GM18520 (cell line): Measurements from ENCODE around the gene GRIP1.

Experiments
- ATAC-seq: cut with Tn5 transposase; IDR thresholded peaks from one replicate; pipeline ENCODE4 v1.9.1; 2021; ENCODE audit not compliant: unreplicated experiment

GRIP1 gene

GRCh38 chr12:66692986-66693385, 14.1 kb upstream of the GRIP1 start:
- no peak for ATAC-seq

GRCh38 chr12:66692170-66692569, 13.3 kb upstream of the GRIP1 start:
- ATAC-seq: no peak

GRCh38 chr12:66688846-66689439, 10.1 kb upstream of the GRIP1 start:
- no peak for ATAC-seq

GRCh38 chr12:66684222-66684621, 5.3 kb upstream of the GRIP1 start:
- ATAC-seq: no peak

- no peak for ATAC-seq
These were observed 4.9 kb upstream of the GRIP1 start for GRCh38 chr12:66683822-66684221.

GRCh38 chr12:66683073-66683472, 4.2 kb upstream of the GRIP1 start:
- ATAC-seq: no peak

GRCh38 chr12:66679461-66680084, 697 bp upstream of the GRIP1 start:
- ATAC-seq: no peak

- no peak for ATAC-seq
These were observed 2.6 kb downstream of the GRIP1 start for GRCh38 chr12:66676241-66676640.

GRCh38 chr12:66674495-66675122, 4.3 kb downstream of the GRIP1 start:
- ATAC-seq: no peak

- no peak for ATAC-seq
These were observed 9.3 kb downstream of the GRIP1 start for GRCh38 chr12:66669541-66669940.

GRCh38 chr12:66668311-66668710, 10.6 kb downstream of the GRIP1 start:
- no peak for ATAC-seq

- no peak for ATAC-seq
These were observed 11.0 kb downstream of the GRIP1 start for GRCh38 chr12:66667906-66668305.

GRCh38 chr12:66666481-66666880, 12.4 kb downstream of the GRIP1 start:
- ATAC-seq: no peak

- ATAC-seq: no peak
These were observed 13.4 kb downstream of the GRIP1 start for GRCh38 chr12:66665435-66665985.

GRCh38 chr12:66664076-66664475, 14.8 kb downstream of the GRIP1 start:
- ATAC-seq: no peak

- no peak for ATAC-seq
These were observed 15.3 kb downstream of the GRIP1 start for GRCh38 chr12:66663611-66664010.

- no peak for ATAC-seq
These were observed 16.1 kb downstream of the GRIP1 start for GRCh38 chr12:66662729-66663128.

GRCh38 chr12:66662179-66662578, 16.7 kb downstream of the GRIP1 start:
- no peak for ATAC-seq

- ATAC-seq: no peak
These were observed 17.5 kb downstream of the GRIP1 start for GRCh38 chr12:66661357-66661756.

- no peak for ATAC-seq
These were observed 25.1 kb downstream of the GRIP1 start for GRCh38 chr12:66653796-66654195.

GRCh38 chr12:66648033-66648735, 30.7 kb downstream of the GRIP1 start:
- no peak for ATAC-seq
